Activated naive CD4-positive, alpha-beta T cell treated with anti-CD3 and anti-CD28 coated beads for 36 hours (primary cell): ENCODE results near the gene TFDP2. TPM values are rescaled to one million over a fixed set of nuclear protein-coding genes. Genes with fewer than 3 reads are reported as not detected.

Experiments
- CTCF ChIA-PET: fragments of 350-600 bp; sonication (Branson Sonifier 250); formaldehyde crosslinking; loops from one replicate; lab custom pipeline; 2021; ENCODE audit warnings: antibody characterized with exemption; lab: Charles Lee
- DNase-seq: peaks from one replicate; pipeline ENCODE4 v3.0.0-alpha.2; 2020
- H3K27ac Mint-ChIP-seq: one replicate; pipeline ENCODE4 v1.8.0; 2021; ENCODE audit warnings: mild to moderate bottlenecking, mixed read lengths
- H3K27me3 Mint-ChIP-seq: one replicate; pipeline ENCODE4 v1.8.0; 2021; ENCODE audit warnings: low read depth, mixed read lengths
- H3K36me3 Mint-ChIP-seq: one replicate; pipeline ENCODE4 v1.8.0; 2021; ENCODE audit warnings: low read depth, mixed read lengths
- H3K4me1 Mint-ChIP-seq: one replicate; pipeline ENCODE4 v1.8.0; 2021; ENCODE audit warnings: low read depth, mixed read lengths
- H3K4me3 Mint-ChIP-seq: one replicate; pipeline ENCODE4 v1.8.0; 2021; ENCODE audit warnings: mild to moderate bottlenecking, moderate library complexity, mixed read lengths
- H3K9me3 Mint-ChIP-seq: one replicate; pipeline ENCODE4 v1.8.0; 2021; ENCODE audit warnings: mixed read lengths
- intact Hi-C: fragments of 100-400 bp; cut with micrococcal nuclease; formaldehyde crosslinking; loops from one replicate; pipeline ENCODE4 v1.15.1; 2023
- total RNA-seq, 2 experiments: library from RNA; stranded (reverse); gene quantifications; one replicate each; pipeline ENCODE4 v1.2.3, GENCODE V29; 2021

The TFDP2 gene
- total RNA-seq, 2 experiments from 2014 or later: 23.0 to 25.0 TPM

GRCh38 chr3:141900343-141900742 lies 249.0 kb downstream of the TFDP2 start:
- no peak overlapping the region for H3K27ac Mint-ChIP-seq
- H3K9me3 Mint-ChIP-seq: peaks cover 15% of the 10 kb centered on the region
- peaks cover 35% of the 10 kb centered on the region for H3K4me1 Mint-ChIP-seq
- intact Hi-C loops: no loop called here
- no peak for DNase-seq
- CTCF ChIA-PET: interaction anchor here (0.6 kb wide), 2 partner anchors 9 to 24 kb away, joined by 3 to 5 read pairs; no protein-coding TSS in a partner anchor
- H3K27me3 Mint-ChIP-seq: no peaks in the 10 kb centered on the region
- no peak overlapping the region for H3K4me3 Mint-ChIP-seq
- H3K36me3 Mint-ChIP-seq: peaks cover 42% of the 10 kb centered on the region

GRCh38 chr3:141898908-141899307 lies 250.4 kb downstream of the TFDP2 start:
- no peak for DNase-seq
- CTCF ChIA-PET: no interaction called here
- H3K4me3 Mint-ChIP-seq: no peak overlapping the region
- H3K36me3 Mint-ChIP-seq: peaks cover 41% of the 10 kb centered on the region
- intact Hi-C loops: no loop called here
- peaks cover 30% of the 10 kb centered on the region for H3K4me1 Mint-ChIP-seq
- H3K27me3 Mint-ChIP-seq: no peaks in the 10 kb centered on the region
- peaks cover 15% of the 10 kb centered on the region for H3K9me3 Mint-ChIP-seq
- peak overlapping the region; percentile 36 for H3K27ac Mint-ChIP-seq

- peaks cover 40% of the 10 kb centered on the region for H3K4me1 Mint-ChIP-seq
- no peaks in the 10 kb centered on the region for H3K27me3 Mint-ChIP-seq
- peaks cover 39% of the 10 kb centered on the region for H3K36me3 Mint-ChIP-seq
- H3K9me3 Mint-ChIP-seq: peaks cover 15% of the 10 kb centered on the region
- no peak overlapping the region for H3K27ac Mint-ChIP-seq
- no peak overlapping the region for H3K4me3 Mint-ChIP-seq
- DNase-seq: no peak
- CTCF ChIA-PET: no interaction called here
- intact Hi-C loops: no loop called here
Measured at GRCh38 chr3:141895731-141896130, 253.6 kb downstream of the TFDP2 start.

DNA sequence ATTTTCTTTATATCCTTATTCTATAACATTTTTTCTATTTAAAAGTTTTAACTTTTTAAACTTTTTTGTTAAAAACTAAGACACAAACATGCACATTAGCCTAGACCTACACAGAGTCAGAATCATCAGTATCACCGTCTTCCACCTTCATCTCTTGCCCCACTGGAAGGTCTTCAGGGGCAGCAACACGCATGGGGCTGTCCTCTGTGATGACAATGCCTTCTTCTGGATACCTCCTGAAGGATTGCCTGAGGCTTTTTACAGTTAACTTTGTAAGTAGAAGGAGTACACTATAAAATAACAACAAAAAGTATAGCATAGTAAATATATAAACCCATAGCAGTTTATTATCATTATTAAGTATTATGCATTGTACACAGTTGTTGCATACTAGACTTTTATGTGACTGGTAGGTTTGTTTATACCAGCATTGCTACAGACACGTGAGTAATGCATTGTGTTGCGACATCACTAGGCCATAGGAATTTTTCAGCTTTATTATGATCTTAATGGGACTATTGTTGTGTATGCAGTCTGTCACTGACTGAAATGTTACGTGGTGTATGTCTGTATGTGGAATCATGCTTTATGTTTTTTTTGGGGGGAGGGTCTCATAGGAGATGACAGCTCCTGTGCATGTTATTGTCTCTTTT lies 254.7 kb downstream of the TFDP2 start:
- CTCF ChIA-PET: interaction anchor here (0.9 to 2.9 kb wide), 2 partner anchors 11 to 19 kb away, joined by 3 to 11 read pairs; no protein-coding TSS in a partner anchor
- H3K27ac Mint-ChIP-seq: no peak overlapping the region

More for the DNA sequence above, 254.7 kb downstream of the TFDP2 start:
- intact Hi-C loops: loop anchor here (5.0 kb wide), 1 partner anchor 157 kb away; the partner anchor contains the start of gene RNF7
- Mint-ChIP-seq H3K27me3 (no peaks in the 10 kb centered on the region), H3K4me1 (peaks cover 36% of the 10 kb centered on the region), H3K9me3 (peaks cover 8% of the 10 kb centered on the region), H3K4me3 (no peak overlapping the region), H3K36me3 (peaks cover 32% of the 10 kb centered on the region)
- DNase-seq: no peak

Other genes starting within 250 kb of the TFDP2 start
- 10 to 100 TPM in 1 of 2 experiments, 1 to 10 TPM in 1; 9.5 to 10.0 TPM for gene GK5, start 76.0 kb upstream of the TFDP2 start, total RNA-seq